SK-N-MC (cell line): ENCODE results near the gene IFT80.

Experiments
- DNase-seq: peaks from one replicate; pipeline ENCODE4 v3.0.0-alpha.2; 2011; ENCODE audit warnings: low read depth, low spot score
- H3K27ac ChIP-seq: fragments of 200-600 bp; sonication (generic); 2 replicates; pipeline ENCODE4 v1.5.1; 2016; ENCODE audit warnings: mixed run types
- H3K36me3 ChIP-seq: fragments of 200-600 bp; sonication (generic); 2 replicates; pipeline ENCODE4 v1.6.1; 2017; ENCODE audit warnings: antibody characterized with exemption, low read length, mixed read lengths; ENCODE audit not compliant: insufficient read depth
- H3K4me3 ChIP-seq: fragments of 200-600 bp; sonication (generic); 2 replicates; pipeline ENCODE4 v1.5.1; 2016
- H3K9ac ChIP-seq: fragments of 200-600 bp; sonication (generic); 2 replicates; pipeline ENCODE4 v1.8.0; 2017; ENCODE audit warnings: mixed run types, mixed read lengths; ENCODE audit not compliant: insufficient read length
- H3K9me3 ChIP-seq: fragments of 200-600 bp; sonication (generic); 2 replicates; pipeline ENCODE4 v1.6.1; 2017; ENCODE audit warnings: low read depth, mild to moderate bottlenecking, antibody characterized with exemption, low read length, moderate library complexity, mixed read lengths
- EZH2 ChIP-seq: fragments of 200-600 bp; sonication (generic); IDR thresholded peaks from one replicate; pipeline ENCODE4 v1.6.1; 2017; ENCODE audit warnings: antibody characterized with exemption
- FOXP2 ChIP-seq: optimal IDR thresholded peaks from 2 replicates; pipeline ENCODE3; 2011; ENCODE audit warnings: mild to moderate bottlenecking, moderate library complexity; ENCODE audit not compliant: insufficient read depth; ENCODE audit errors: extremely low read length, control extremely low read depth
- POLR2AphosphoS5 ChIP-seq: IDR thresholded peaks from 2 replicates; pipeline ENCODE4 v1.6.1; 2012; ENCODE audit warnings: mild to moderate bottlenecking, low read depth, low read length, borderline replicate concordance

The IFT80 gene

DNA sequence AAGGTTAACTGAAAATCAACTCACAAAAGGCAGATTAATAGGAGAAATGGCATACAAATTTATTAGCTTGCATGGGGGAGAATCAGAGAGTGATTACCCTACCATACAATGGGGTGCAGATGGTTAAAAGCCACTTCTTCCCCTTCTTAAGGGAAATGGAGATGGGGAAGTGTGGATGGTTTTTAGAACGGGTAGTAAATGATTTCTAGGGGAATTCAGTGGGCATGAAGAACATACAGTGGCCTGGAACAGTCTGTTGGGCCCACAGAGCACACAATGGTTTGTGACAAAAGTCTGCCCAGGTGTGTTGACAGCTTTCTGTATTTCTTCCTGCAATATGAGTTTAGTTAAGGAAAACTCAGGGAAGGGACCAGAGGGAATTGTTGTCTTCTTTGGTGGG is 112.8 kb downstream of the IFT80 start:
- no peak overlapping the region for H3K9ac ChIP-seq
- no peak for DNase-seq
- no peak overlapping the region for H3K27ac ChIP-seq
- no peak overlapping the region for H3K4me3 ChIP-seq
- no peak for TF ChIP-seq EZH2
- no peak for TF ChIP-seq FOXP2
- TF ChIP-seq POLR2AphosphoS5: no peak
- no peaks in the 10 kb centered on the region for H3K36me3 ChIP-seq
- H3K9me3 ChIP-seq: no peaks in the 10 kb centered on the region

DNA sequence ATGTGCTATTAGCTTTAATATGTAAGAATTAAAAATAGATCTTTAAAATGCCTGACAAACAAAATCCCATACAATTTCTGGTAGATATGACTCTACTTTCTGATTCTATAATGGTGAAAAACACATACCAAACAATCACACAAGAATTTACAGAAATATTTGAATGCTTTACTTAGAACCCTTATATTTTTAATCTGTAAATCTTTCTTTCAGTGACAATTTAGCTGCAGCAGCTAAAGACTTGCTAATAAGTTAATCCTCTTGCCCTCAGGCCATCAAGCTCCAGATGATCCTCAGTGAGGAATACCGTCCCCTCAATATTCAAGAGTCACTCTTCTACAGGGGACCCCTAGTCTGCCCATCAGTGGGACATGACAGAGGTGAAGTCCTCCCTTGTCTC is 118.2 kb downstream of the IFT80 start:
- no peak for DNase-seq
- H3K4me3 ChIP-seq: no peak overlapping the region
- no peak overlapping the region for H3K9ac ChIP-seq
- H3K9me3 ChIP-seq: no peaks in the 10 kb centered on the region
- no peak for TF ChIP-seq EZH2
- no peak for TF ChIP-seq POLR2AphosphoS5
- TF ChIP-seq FOXP2: no peak
- H3K36me3 ChIP-seq: 0 out of 2 replicates have a peak, but pooled peaks cover 3% of the 10 kb centered on the region
- H3K27ac ChIP-seq: no peak overlapping the region

DNA sequence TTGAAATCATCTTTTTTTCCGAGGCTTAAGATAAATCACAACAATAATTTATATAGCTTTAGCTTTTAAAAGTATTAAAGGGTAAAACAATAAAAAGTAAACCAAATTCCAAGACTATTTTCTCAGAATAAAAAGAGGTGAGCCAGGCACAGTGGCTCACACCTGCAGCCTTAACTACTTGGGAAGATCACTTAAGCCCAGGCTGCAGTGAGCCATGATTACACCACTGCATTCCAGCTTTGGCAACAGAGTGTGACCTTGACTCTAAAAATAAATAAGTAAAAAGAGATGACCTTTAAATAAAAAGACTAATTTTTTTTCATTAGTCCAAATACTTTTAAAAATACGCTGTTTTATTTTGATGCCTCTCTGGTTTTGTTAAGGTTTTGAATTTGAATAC is 119.4 kb downstream of the IFT80 start:
- DNase-seq: no peak
- Histone ChIP-seq H3K36me3 (0 out of 2 replicates have a peak, but pooled peaks cover 3% of the 10 kb centered on the region), H3K4me3 (no peak overlapping the region), H3K27ac (no peak overlapping the region), H3K9ac (no peak overlapping the region), H3K9me3 (no peaks in the 10 kb centered on the region)
- TF ChIP-seq EZH2 (no peak), FOXP2 (no peak), POLR2AphosphoS5 (no peak)

DNA sequence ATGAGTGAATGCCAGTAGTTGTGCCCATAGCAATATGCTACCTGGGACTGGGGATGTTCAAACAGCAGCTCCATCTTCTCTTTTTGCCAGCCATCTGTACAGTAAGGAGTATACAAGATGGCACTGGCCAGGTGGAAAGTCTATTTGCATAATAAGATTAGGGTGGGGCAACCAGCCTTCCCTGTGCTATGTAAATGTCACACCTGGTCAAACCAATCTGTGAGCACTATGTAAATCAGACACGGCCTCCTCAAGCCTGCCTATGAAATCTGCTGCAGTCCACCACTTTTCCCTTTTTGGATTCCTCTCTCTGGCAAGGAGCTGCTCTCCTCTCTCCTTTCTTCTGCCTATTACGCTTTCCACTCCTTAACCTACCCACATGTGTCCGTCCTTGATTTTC is 120.8 kb downstream of the IFT80 start:
- H3K27ac ChIP-seq: no peak overlapping the region
- no peak overlapping the region for H3K4me3 ChIP-seq
- DNase-seq: no peak
- H3K9ac ChIP-seq: no peak overlapping the region
- H3K36me3 ChIP-seq: 0 out of 2 replicates have a peak, but pooled peaks cover 3% of the 10 kb centered on the region
- TF ChIP-seq POLR2AphosphoS5: no peak
- H3K9me3 ChIP-seq: no peaks in the 10 kb centered on the region

DNA sequence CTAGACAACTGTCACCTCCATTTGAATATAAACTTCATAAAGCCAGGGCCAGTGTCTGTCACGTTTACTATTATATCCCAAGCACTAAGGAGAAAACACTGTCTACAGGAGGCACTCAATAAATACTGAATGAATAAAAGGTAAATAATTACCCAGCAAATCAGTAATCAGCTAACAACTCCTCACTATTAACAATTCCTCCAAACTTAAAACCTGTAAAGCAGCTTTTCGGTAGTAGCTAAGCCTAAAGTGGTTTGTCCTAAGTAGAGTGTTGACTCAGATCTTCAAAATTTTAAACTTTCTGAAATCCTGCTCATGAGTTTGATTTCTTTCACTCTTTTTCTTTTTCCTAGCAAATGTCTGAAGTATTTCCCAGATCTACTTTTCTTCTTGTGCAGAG is 133.9 kb downstream of the IFT80 start:
- H3K36me3 ChIP-seq: no peaks in the 10 kb centered on the region
- no peak overlapping the region for H3K27ac ChIP-seq
- H3K9ac ChIP-seq: no peak overlapping the region
- no peak for DNase-seq
- TF ChIP-seq POLR2AphosphoS5 (no peak), FOXP2 (no peak), EZH2 (no peak)
- H3K9me3 ChIP-seq: no peaks in the 10 kb centered on the region
- H3K4me3 ChIP-seq: no peak overlapping the region

DNA sequence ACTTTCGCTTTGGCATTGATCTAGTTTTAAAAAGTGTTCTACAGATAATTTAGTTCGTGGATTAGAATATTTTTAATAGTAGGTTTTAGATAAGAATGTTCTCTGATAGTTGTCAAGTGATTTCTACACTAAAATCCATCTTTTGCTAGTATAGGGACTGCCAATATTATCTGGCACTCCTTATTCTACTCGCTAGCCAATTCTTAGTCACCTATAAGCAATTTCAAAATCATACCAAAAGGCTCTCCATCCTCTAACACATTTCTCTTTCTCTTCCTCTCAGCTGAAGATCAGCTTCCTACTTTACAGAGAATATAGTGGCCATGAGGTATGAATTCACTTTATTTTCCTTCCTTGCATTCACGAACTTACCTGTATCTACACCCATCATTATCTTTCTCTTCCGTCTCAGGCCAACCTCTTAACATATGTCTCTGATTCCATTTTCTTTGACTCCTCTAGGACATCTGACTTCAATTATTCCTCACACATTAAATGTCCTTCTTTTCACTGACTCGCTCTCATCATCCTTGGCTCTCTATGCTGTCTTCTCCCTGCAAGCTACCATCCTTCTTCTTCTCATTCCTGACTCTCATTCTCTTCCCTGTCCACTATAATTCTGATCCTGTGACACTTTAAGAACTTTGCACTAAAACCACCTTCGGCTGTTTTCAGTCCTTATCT is 138.3 kb downstream of the IFT80 start:
- no peaks in the 10 kb centered on the region for H3K9me3 ChIP-seq
- H3K36me3 ChIP-seq: no peaks in the 10 kb centered on the region
- H3K9ac ChIP-seq: no peak overlapping the region
- DNase-seq: no peak
- no peak overlapping the region for H3K27ac ChIP-seq
- H3K4me3 ChIP-seq: no peak overlapping the region
- TF ChIP-seq FOXP2 (no peak), EZH2 (no peak), POLR2AphosphoS5 (no peak)

DNA sequence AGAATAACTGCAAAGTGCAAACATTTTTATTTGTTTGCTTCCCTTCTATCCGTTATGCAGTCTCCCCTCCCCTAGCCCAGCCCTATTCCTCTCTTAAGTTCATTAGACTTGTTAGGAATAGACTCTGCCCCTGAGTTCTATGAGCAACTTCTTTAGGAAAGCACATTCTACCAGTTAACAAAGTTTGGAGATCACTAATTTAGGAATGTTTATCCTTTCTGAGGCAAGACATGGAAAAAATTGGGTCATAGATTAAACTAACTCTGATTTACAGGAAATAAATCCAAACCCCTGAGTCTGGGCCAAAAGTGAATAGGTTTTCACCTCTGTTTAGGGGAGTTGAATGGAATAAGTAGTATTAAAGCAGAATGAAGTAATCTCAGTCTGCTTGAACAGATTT is 139.4 kb downstream of the IFT80 start:
- no peak overlapping the region for H3K9ac ChIP-seq
- H3K4me3 ChIP-seq: no peak overlapping the region
- no peak for DNase-seq
- no peak for TF ChIP-seq EZH2
- TF ChIP-seq FOXP2: no peak
- TF ChIP-seq POLR2AphosphoS5: no peak
- H3K27ac ChIP-seq: no peak overlapping the region
- H3K36me3 ChIP-seq: no peaks in the 10 kb centered on the region
- H3K9me3 ChIP-seq: no peaks in the 10 kb centered on the region

DNA sequence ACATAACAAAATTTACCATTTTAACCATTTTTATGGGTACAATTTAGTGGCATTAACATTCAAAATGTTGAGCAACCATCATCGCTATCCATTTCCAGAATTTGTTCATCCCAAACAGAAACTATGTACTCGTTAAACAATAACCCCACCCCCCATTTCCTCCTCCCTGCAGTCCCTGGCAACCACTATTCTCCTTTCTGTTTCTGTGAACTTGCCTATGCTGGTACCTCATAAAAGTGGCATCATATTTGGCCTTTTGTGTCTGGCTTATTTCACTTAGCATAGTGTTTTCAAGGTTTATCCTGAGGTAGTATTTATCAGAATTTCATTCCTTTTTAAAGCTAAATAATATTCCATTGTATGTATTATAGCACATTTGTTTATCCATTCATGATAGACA is 141.4 kb downstream of the IFT80 start:
- no peak for DNase-seq
- Histone ChIP-seq H3K36me3 (no peaks in the 10 kb centered on the region), H3K4me3 (no peak overlapping the region), H3K27ac (no peak overlapping the region), H3K9me3 (no peaks in the 10 kb centered on the region), H3K9ac (no peak overlapping the region)
- no peak for TF ChIP-seq POLR2AphosphoS5
- no peak for TF ChIP-seq EZH2
- no peak for TF ChIP-seq FOXP2

DNA sequence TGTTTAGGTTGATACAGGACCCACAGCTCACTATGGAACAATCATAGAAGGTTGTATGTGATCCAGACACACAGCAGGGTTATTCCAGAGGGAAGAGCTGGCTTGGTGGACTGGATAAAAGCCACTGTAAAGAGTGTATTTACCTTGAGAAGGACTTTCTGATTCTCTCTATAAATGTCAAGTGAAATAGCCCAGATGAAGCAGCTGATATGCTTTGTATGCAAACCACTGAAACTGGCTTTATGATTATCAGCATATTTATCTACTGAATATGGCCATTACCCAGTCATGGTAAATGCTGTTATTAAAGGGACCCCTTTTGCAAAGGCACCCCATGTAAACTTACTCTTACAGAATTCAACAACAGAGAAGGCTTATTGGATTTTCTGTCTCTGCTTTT is 145.7 kb downstream of the IFT80 start:
- no peak overlapping the region for H3K9ac ChIP-seq
- H3K27ac ChIP-seq: no peak overlapping the region
- no peaks in the 10 kb centered on the region for H3K9me3 ChIP-seq
- no peaks in the 10 kb centered on the region for H3K36me3 ChIP-seq
- no peak for DNase-seq
- TF ChIP-seq EZH2: no peak
- TF ChIP-seq POLR2AphosphoS5: no peak
- no peak for TF ChIP-seq FOXP2
- H3K4me3 ChIP-seq: no peak overlapping the region

DNA sequence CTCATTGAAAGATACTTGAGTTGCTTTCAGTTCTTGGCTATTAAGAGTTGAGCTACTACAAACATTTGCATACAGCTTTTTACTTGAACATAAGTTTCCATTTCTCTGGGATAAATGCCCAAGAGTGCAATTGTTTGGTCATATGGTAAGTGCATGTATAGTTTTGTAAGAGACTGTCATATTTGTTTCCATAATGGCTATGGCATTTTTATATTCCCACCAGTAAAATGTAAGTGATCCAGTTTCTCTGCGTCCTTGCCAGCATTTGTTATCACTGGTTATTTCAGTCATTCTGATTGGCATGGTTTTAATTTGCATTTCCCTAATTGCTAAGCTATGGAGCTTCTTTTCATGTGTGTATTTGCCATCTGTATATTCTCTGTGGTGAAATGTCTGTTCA is 151.3 kb downstream of the IFT80 start:
- Histone ChIP-seq H3K9ac (no peak overlapping the region), H3K9me3 (no peaks in the 10 kb centered on the region), H3K4me3 (no peak overlapping the region), H3K27ac (no peak overlapping the region), H3K36me3 (no peaks in the 10 kb centered on the region)
- TF ChIP-seq EZH2 (no peak), POLR2AphosphoS5 (no peak), FOXP2 (no peak)
- no peak for DNase-seq
